ENCODE measurements around the gene PKLR.
"Not testable (repeated sequence)": the region's sequence is repeated elsewhere in the genome, so short reads cannot be mapped to it uniquely, and the experiment has no call there.

PKLR gene

GRCh38 chr1:155316922-155317321, 15.7 kb upstream of the PKLR start:
- no peak for DNase-seq

GRCh38 chr1:155313261-155313660, 12.0 kb upstream of the PKLR start:
- no peak for DNase-seq

- no peak for DNase-seq
Measured at GRCh38 chr1:155309423-155310021, 8.3 kb upstream of the PKLR start.

- peak; percentile 100 for DNase-seq
Measured at GRCh38 chr1:155308493-155309422, 7.5 kb upstream of the PKLR start, which contains the start of gene FDPS. Gene FDPS (plus strand): TSS chr1:155308866. CDS start chr1:155309790, 924 bp downstream.

DNA sequence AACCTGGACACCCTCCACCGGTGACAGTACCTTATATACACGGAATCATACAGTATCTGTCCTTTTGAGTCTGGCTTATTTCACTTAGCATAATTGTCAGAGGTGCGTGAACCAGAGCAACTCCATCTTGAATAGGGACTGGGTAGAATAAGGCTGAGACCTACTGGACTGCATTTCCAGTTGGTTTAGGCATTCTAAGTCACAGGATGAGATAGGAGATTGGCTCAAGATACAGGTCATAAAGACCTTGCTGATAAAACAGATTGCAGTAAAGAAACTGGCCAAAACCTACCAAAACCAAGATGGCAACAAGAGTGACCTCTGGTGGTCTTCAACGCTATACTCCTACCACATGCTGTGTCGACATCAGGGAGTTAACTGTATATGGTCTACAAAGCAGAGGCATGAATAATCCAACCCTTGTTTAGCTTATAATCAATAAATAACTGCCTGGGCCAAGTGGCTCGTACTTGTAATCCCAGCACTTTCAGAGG, 6.1 kb upstream of the PKLR start:
- no peak for DNase-seq

DNA sequence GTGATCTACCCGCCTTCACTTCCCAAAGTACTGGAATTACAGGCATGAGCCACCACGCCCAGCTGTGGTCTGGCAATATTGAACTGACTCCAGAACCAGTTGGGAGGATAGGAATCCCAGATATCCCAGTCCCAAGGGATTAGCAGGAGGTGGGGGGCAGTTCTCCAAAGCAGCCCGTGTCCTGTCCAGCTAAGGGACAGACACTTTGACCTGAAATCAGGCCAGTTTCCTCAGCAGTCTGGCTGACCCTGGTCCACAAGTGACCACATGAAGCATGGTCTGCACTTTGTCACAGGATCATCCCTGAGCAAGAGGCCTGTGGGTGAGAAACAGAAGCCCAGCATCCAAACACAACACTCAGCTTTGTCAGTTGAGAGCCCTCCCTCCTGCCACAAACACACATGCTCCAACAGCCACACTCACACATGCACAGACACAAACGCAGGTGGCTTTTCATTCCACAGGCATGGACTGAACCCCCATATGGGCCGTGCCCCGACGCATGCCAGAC, 4.7 kb upstream of the PKLR start:
- peak; percentile 54 for DNase-seq

GRCh38 chr1:155304558-155305063, 3.4 kb upstream of the PKLR start:
- DNase-seq, result no peak

DNA sequence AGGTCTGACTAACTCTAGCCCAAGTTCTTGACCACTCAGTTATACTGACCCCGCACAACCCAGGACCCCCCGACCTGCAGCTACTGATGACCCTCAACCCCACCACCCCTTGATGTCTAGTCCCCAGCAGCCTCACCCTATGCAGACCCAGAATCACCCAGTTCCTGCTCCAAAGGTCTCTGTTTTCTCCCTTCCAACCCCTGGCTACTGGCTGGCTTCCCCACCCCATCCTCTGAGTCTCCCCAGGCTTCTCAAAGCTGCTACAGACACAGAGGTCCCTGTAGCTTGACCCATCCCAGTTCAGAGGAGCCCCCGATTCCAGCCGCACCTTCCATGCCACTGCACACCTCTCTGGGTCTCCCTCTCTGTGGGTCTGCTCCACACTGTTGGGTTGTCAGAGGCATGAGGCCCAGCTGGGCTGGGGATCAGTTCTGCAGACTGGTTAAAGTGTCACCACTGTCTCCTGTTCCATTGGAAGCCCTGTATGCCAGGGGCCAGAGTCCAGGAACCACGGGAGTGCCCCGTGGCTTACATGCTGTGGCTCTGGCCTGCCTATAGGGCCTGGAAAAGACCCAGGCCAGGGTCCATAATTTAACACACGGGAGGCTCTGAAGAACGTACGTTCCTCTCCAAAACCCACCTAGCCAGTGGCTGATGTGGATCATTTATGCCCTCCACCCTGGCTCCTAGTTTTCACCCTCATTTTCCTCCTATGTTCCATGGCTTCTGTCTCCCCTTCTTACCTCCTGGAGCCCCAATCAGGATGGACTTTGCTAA, 497 bp downstream of the PKLR start:
- DNase-seq, result no peak

GRCh38 chr1:155300024-155300423, 1.2 kb downstream of the PKLR start:
- no peak for DNase-seq

GRCh38 chr1:155297384-155297783, 3.9 kb downstream of the PKLR start:
- DNase-seq, result no peak

- no peak for DNase-seq
Measured at GRCh38 chr1:155296661-155297060, 4.6 kb downstream of the PKLR start.

GRCh38 chr1:155295942-155296267, 5.3 kb downstream of the PKLR start:
- DNase-seq, result no peak

DNA sequence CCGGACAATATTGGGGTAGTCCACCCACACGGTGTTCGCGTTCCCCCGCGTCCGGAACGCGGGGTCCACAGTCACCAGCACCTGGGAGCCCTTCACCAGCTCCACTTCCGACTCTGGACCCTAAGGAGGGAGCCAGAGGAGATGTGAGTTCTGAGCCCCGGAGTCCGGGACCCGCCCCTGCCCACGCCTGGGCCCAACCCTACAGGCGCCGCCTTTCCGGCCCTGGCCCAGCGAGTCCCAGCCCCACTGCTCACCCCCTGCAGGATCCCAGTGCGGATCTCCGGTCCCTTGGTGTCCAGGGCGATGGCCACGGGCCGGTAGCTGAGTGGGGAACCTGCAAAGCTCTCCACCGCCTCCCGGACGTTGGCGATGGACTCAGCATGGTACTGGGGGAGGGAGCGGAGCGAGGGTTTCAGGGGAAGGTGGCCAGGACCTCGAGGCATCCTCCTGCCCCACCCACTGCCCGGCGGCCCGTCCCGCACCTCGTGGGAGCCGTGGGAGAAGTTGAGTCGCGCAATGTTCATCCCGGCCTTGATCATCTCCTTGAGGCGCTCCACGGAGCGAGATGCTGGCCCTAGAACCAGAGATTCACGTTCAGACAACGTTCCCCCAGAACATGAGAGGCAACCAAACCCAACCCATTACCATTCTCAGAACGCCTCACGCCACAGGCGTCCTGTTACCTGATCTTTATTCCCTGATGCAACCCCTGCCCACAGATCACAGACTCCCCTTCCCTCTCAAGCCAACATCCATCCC, 5.9 kb downstream of the PKLR start:
- DNase-seq, result no peak

DNA sequence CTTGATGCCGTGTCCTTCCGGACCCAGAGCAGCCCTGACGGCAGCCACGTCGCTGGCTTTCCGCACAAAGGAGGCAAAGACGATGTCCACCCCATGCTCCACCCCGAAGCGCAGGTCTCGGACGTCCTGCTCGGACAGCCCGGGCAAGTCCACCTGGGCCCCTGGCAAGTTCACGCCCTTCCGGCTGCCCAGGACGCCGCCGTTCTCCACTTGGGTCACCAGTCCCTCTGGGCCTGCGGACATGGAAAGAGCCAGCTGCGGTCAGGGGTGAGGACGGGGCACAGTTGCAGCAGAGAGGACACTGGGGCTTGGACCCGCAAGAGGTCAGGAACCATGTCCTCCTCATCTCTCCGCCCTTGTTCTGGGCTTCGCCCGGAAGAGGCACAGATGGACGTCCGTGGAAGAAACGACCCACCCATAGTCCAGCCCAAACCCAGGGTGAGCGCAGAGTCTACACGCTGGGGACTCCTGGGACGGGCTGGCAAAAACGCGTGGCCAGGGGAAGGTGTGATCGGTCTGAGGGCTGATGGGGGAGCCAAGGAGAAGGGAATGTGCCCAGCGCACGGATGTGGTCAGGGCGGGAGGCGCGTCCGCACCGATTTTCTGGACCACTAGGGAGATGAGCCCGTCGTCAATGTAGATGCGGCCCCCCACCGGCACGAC, 6.6 kb downstream of the PKLR start:
- no peak for DNase-seq

DNA sequence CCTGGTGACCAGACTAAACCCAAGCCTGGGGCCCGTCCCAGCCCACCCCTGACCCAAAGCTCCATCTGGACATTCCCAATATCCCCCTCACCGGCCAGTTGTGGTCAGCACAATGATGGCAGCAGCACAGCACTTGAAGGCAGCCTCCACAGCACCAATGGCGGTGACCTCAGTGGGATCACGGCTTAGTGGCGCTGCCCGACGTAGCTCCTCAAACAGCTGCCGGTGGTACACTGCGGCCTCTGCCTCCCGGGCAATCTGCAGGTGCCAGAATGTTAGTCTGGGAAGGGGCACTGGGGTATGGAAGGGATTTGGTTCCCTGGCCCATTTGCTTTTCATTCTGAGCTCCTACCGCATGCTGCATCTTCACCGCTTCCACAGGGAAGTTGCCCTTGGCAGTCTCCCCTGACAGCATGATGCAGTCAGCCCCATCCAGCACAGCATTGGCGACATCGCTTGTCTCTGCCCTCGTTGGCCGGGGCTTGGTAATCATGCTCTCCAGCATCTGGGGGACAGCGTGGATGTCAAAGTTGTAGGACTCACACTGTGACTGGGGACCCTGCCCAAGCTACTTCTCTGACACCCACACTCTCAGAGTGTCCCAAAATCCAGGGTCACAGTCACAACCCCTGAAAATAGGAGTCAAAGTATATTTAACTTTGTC, 8.0 kb downstream of the PKLR start:
- DNase-seq, result no peak

DNA sequence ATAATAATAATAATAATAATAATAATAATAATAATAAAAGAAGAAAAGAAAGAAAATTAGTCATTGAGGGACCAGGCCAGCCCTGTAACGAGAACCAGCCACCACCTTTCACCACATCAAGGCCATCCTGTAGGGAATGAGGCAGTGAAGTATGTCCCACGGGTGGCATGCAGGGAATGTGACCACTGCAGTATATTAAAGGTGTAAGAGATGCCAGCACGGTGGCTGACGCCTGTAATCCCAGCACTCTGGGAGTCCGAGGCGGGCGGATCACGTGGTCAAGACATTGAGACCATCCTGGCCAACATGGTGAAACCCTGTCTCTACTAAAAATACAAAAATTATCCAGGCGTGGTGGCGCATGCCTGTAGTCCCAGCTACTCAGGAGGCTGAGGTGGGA, 10.2 kb downstream of the PKLR start:
- DNase-seq, result not testable (repeated sequence)

DNA sequence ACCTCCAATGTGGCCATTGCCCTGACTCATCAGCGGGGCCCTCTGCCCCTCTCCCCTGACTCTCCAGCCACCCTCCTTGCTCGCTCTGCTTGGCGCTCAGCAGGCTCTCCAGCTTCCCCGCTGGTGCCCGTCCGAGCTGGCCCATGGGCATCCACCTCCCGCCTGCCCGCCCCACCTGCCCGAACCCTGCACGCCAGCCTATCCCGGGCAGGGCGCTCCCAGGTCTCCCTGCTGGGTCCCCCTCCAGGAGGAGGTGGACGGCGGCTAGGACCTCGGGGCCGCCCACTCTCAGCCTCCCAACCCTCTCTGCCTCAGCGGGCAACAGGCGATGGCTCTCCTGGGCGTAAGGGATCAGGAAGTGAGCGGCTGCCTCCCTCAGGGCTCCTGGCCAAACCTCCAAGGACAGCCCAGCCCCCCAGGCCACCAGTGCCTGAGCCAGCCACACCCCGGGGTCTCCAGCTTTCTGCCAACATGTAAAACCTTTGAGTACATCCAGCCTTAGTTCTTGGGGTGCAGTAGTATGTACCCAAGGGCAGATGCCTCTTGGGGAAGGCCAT, 13.2 kb downstream of the PKLR start:
- no peak for DNase-seq

DNA sequence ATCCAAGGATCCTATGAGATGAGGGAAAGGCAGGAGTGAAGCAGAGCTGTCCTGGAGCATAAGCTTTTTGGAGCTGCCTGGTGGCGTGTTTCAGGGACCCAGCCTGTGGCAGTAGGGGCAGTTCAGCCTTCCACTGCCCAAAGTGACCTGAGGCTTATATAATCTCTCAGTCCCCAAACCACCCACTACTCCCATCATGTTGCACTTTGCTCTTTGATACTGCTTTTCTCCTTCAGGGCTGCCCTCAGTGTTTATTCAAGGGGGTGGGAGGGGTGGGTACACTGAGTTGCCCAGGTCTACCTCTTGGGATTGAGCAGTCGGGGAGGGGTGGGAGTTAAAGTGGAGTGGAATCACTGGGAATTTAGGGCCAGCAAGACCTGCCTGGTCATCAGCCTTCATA, 14.7 kb downstream of the PKLR start:
- DNase-seq, result no peak

GRCh38 chr1:155285631-155286044, 15.6 kb downstream of the PKLR start:
- DNase-seq, result no peak

- DNase-seq, result no peak
Measured at GRCh38 chr1:155285063-155285462, 16.2 kb downstream of the PKLR start.

GRCh38 chr1:155284476-155284875, 16.8 kb downstream of the PKLR start:
- no peak for DNase-seq
